Adrenal gland (tissue), 12 donors: ENCODE measurements around the gene CFL1. TPM values are rescaled to one million over a fixed set of nuclear protein-coding genes. Genes with fewer than 3 reads are reported as not detected.

Experiments used
- DNase-seq, 7 donors: peaks; one replicate each; pipeline ENCODE4 v3.0.0-alpha.2; 2019 to 2020
- H3K27ac ChIP-seq, 5 donors: fragments of 200-600 bp; sonication (generic) in 4 of 5; 1 replicate in 3 of 5; 2 replicates in 2 of 5; pipeline versions ENCODE4 v1.5.1 to v1.8.0; 2016 to 2020; ENCODE audit warnings: mild to moderate bottlenecking in 1 of 5
- H3K27me3 ChIP-seq: fragments of 200-600 bp; 2 replicates; pipeline ENCODE4 v1.8.0; 2021
- H3K36me3 ChIP-seq, 2 donors: fragments of 200-600 bp; replicated peaks in 1 of 2; 1 replicate in 1 of 2; 2 replicates in 1 of 2; pipeline versions ENCODE4 v1.5.1 to v1.8.0; 2018 to 2022
- H3K4me1 ChIP-seq, 2 donors: fragments of 200-600 bp; replicated peaks in 1 of 2; 1 replicate in 1 of 2; 2 replicates in 1 of 2; pipeline versions ENCODE4 v1.5.1 to v1.8.0; 2018 to 2021
- H3K4me3 ChIP-seq, 4 donors: fragments of 200-600 bp; sonication (generic) in 3 of 4; one replicate each; pipeline ENCODE4 v1.5.1; 2016 to 2018
- H3K9me3 ChIP-seq, 3 donors: fragments of 200-600 bp; sonication (generic) in 1 of 3; replicated peaks in 1 of 3; 1 replicate in 2 of 3; 2 replicates in 1 of 3; pipeline versions ENCODE4 v1.5.1 to v1.8.0; 2016 to 2021
- CTCF ChIP-seq, 6 experiments: fragments of 450-650 bp in 4 of 6; fragments of 200-600 bp in 2 of 6; sonication (generic) in 1 of 6; IDR thresholded peaks; 1 replicate in 5 of 6; 2 replicates in 1 of 6; pipeline versions ENCODE4 v1.5.1 to v1.8.0; 2016 to 2021; ENCODE audit warnings: antibody characterized with exemption in 6 of 6, mild to moderate bottlenecking in 2 of 6, moderate library complexity in 1 of 6
- POLR2A ChIP-seq, 2 donors: fragments of 450-650 bp; IDR thresholded peaks; one replicate each; pipeline ENCODE4 v1.6.1; 2017; ENCODE audit warnings: antibody characterized with exemption in 2 of 2, mild to moderate bottlenecking in 2 of 2, moderate library complexity in 1 of 2
- WGBS, 4 donors: extraction: QIAGEN DNeasy Blood & Tissue Kit in 2 of 4; methylation state at CpG; one replicate each; pipeline versions ENCODE4 v1.1.5 to v1.1.7; 2013 to 2017; 5-methylcytosine and 5-hydroxymethylcytosine counted together
- intact Hi-C, 2 donors: fragments of 100-400 bp; cut with DNase I; formaldehyde crosslinking; loops; one replicate each; pipeline versions ENCODE4 v1.14.1 to v1.15.0; 2022 to 2023
- polyA plus RNA-seq, 3 donors: library from polyadenylated mRNA; stranded (reverse); fragments of 200-250 nt in 2 of 3; fragments of 350-450 nt in 1 of 3; fragmentation: Illumina TruSeq in 1 of 3; extraction: RNeasy Lipid Tissue Mini Kit (QIAGEN cat#74804) in 1 of 3; gene quantifications; one replicate each; pipeline ENCODE4 v1.2.3, GENCODE V29; 2013 to 2014
- total RNA-seq, 9 donors: library from RNA; depleted of rRNA in 4 of 9; stranded (reverse); fragments of >200 nt in 4 of 9; fragments of 120-200 nt in 1 of 9; fragmentation: NEBNext Ultra II Directional in 1 of 9; extraction: Animal tissue kit (Norgen Biotek cat#: 25700) in 1 of 9; gene quantifications; one replicate each; pipeline versions ENCODE4 v1.1.0 to v1.2.4, GENCODE V29; 2013 to 2023
- donor health status: healthy with polysubstance abuse.
- donor health status: Bipolar disorder and iron deficiency.
- donor health status: DM: yes; HTN: yes; CAD: no.
- donor health status: DM: no; HTN: no; CAD: no.
- donor health status: DM: no; HTN: no; CAD: no.
- donor health status: DM: yes; HTN: yes; CAD: no.

Gene CFL1
- total and polyA plus RNA-seq, 12 donors, result 217 to 765 (median 599) TPM

GRCh38 chr11:65887723-65888162 lies 29.8 kb upstream of the CFL1 start:
- intact Hi-C loops, result loop anchor here in 1 of 2 donors (5.0 kb wide), 1 partner anchor 75 kb away; the partner anchor contains the start of gene SART1
- H3K4me3 ChIP-seq, result peak overlapping the region in 3 of 4 donors; percentile 34 to 66 (median 51)
- peaks cover 0 to 35% of the 10 kb centered on the region in 2 donors for H3K36me3 ChIP-seq
- no peaks in the 10 kb centered on the region for H3K27me3 ChIP-seq
- TF ChIP-seq POLR2A (IDR thresholded peaks at IDR 0.05), result no peak
- TF ChIP-seq CTCF (IDR thresholded peaks at IDR 0.05), result no peak
- 4 to 17% (median 9%) methylated on average over 3 to 23 of the region's 23 CpGs for WGBS, 4 donors
- no peak for DNase-seq
- H3K27ac ChIP-seq, result peak overlapping the region in 4 of 5 donors; percentile 95 to 99 (median 96)
- no peaks in the 10 kb centered on the region for H3K9me3 ChIP-seq
- peaks cover 42% of the 10 kb centered on the region in 2 donors for H3K4me1 ChIP-seq

- Histone ChIP-seq H3K36me3 (peaks cover 0 to 42% of the 10 kb centered on the region in 2 donors), H3K27ac (peak overlapping the region in 3 of 5 donors; percentile 95 to 99 (median 96)), H3K9me3 (no peaks in the 10 kb centered on the region), H3K27me3 (no peaks in the 10 kb centered on the region), H3K4me3 (no peak overlapping the region), H3K4me1 (peaks cover 36% of the 10 kb centered on the region in 2 donors)
- intact Hi-C loops, result loop anchor here in 1 of 2 donors (5.0 kb wide), 1 partner anchor 75 kb away; the partner anchor contains the start of gene SART1
- TF ChIP-seq POLR2A (IDR thresholded peaks at IDR 0.05) (no peak), CTCF (IDR thresholded peaks at IDR 0.05) (no peak)
- peak in 2 of 7 donors; percentile 26 to 47 for DNase-seq
- 81 to 84% (median 82%) methylated on average over 11 to 14 of the region's 14 CpGs for WGBS, 4 donors
Measured at GRCh38 chr11:65886826-65887722, 29.1 kb upstream of the CFL1 start.

- no peak for TF ChIP-seq POLR2A (IDR thresholded peaks at IDR 0.05)
- TF ChIP-seq CTCF (IDR thresholded peaks at IDR 0.05), result no peak
- Histone ChIP-seq H3K4me1 (peaks cover 24 to 26% of the 10 kb centered on the region in 2 donors), H3K4me3 (no peak overlapping the region), H3K27ac (no peak overlapping the region), H3K36me3 (peaks cover 0 to 43% of the 10 kb centered on the region in 2 donors), H3K27me3 (no peaks in the 10 kb centered on the region), H3K9me3 (no peaks in the 10 kb centered on the region)
- DNase-seq, result no peak
- 88 to 91% (median 89%) methylated on average over 11 to 12 of the region's 12 CpGs for WGBS, 4 donors
- intact Hi-C loops, result loop anchor here (2.0 to 5.0 kb wide), 2 partner anchors 76 to 103 kb away; partner anchors contain the start of gene SART1 (in 1 of the 2)
Measured at GRCh38 chr11:65885808-65886536, 28.0 kb upstream of the CFL1 start.

GRCh38 chr11:65885231-65885630 lies 27.3 kb upstream of the CFL1 start:
- no peak overlapping the region for H3K27ac ChIP-seq
- H3K27me3 ChIP-seq, result no peaks in the 10 kb centered on the region
- WGBS, 4 donors, result 86 to 96% (median 90%) methylated on average over 7 of the region's 7 CpGs
- no peak overlapping the region for H3K4me3 ChIP-seq
- intact Hi-C loops, result loop anchor here (2.0 to 5.0 kb wide), 2 partner anchors 77 to 104 kb away; partner anchors contain the start of gene SART1 (in 1 of the 2)
- H3K9me3 ChIP-seq, result no peaks in the 10 kb centered on the region
- H3K4me1 ChIP-seq, result peaks cover 20 to 26% of the 10 kb centered on the region in 2 donors
- TF ChIP-seq CTCF (IDR thresholded peaks at IDR 0.05), result no peak
- TF ChIP-seq POLR2A (IDR thresholded peaks at IDR 0.05), result no peak
- DNase-seq, result peak in 1 of 7 donors; percentile 22
- peaks cover 0 to 43% of the 10 kb centered on the region in 2 donors for H3K36me3 ChIP-seq
